Muscle layer of duodenum (tissue), 2 donors: ENCODE data around the gene RPP25L.

Source experiments
- H3K27ac ChIP-seq: one replicate; pipeline ENCODE4 v1.7.0; 2013; ENCODE audit warnings: mild to moderate bottlenecking, low read length
- H3K27me3 ChIP-seq: one replicate; pipeline ENCODE4 v1.7.0; 2013; ENCODE audit warnings: low read depth, mild to moderate bottlenecking, control low read depth, low read length
- H3K36me3 ChIP-seq, 2 donors: one replicate each; pipeline ENCODE4 v1.7.0; 2013; ENCODE audit warnings: low read length in 2 of 2, control low read depth in 1 of 2, mild to moderate bottlenecking in 1 of 2; ENCODE audit not compliant: insufficient read depth in 2 of 2, control insufficient read depth in 1 of 2
- H3K4me1 ChIP-seq, 2 donors: one replicate each; pipeline ENCODE4 v1.7.0; 2013; ENCODE audit warnings: low read length in 2 of 2, mild to moderate bottlenecking in 2 of 2, control low read depth in 1 of 2, moderate library complexity in 1 of 2; ENCODE audit not compliant: insufficient read depth in 2 of 2, control insufficient read depth in 1 of 2
- H3K4me3 ChIP-seq, 2 donors: one replicate each; pipeline ENCODE4 v1.7.0; 2013; ENCODE audit warnings: low read length in 2 of 2, low read depth in 1 of 2, mild to moderate bottlenecking in 1 of 2
- H3K9me3 ChIP-seq, 2 donors: one replicate each; pipeline ENCODE4 v1.7.0; 2013; ENCODE audit warnings: low read length in 2 of 2, control low read depth in 1 of 2, mild to moderate bottlenecking in 1 of 2; ENCODE audit not compliant: control insufficient read depth in 1 of 2
- donor health status: healthy.

RPP25L gene, protein sequence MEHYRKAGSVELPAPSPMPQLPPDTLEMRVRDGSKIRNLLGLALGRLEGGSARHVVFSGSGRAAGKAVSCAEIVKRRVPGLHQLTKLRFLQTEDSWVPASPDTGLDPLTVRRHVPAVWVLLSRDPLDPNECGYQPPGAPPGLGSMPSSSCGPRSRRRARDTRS

DNA sequence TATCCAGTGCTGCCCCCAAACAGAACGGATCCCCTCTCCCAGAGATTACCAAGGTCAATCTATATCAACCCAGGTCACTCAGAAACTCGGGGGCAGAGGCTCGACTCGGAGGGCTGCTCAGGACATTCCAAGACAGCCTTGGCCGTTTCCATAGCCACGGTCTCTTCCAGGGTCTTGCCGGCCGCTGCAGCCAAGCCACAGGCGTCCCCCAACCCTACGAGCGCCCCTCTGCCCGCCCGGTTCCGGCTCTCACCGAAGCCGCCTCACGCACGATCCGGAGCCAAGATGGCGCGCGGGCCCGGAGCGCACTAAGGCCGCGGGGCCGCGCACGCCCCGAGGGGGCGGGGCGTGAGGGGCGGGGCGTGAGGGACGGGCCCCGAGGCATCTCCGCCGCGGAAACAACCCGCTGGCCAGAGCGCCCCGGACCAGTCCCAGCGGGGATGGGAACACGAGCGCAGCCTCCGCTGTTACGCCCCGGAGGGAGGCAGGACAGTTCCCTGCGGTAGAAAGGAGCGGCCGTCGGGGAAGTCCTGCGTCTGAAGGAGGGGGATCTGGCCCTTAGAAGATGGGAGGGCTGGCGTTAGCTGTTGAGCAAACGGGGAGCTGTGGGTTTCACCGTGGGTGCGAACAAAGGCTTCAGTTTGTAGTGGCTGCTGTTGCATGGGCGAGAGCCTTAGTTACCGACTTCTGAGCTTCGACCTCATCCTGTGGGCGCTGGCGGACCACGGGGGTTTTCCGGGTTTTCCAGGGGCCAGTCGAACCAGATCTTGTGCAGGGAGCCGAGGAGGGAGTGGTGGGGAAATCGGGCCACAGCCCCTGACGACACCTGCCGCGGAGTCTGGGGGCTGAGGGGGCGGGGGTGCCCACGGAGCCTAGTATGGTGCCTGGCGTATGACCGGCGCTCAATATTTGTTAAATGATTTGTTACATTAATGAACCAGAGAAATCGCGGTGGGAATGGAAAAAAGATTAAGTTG, at the start of gene RPP25L:
Gene RPP25L (minus strand): TSS at position 287 of the 977 bp plus-strand sequence. CDS start 801 bp downstream, outside the sequence.
- peak within 1 kb of the TSS; percentile 91 for H3K27ac ChIP-seq
- peak within 1 kb of the TSS; percentile 69 to 82 for H3K4me3 ChIP-seq
- no peaks in the 10 kb centered on the region for H3K27me3 ChIP-seq
- H3K4me1 ChIP-seq, result peaks cover 12 to 24% of the 10 kb centered on the region in 2 donors
- H3K9me3 ChIP-seq, result no peaks in the 10 kb centered on the region
- peaks cover 27 to 36% of the 10 kb centered on the region in 2 donors for H3K36me3 ChIP-seq

DNA sequence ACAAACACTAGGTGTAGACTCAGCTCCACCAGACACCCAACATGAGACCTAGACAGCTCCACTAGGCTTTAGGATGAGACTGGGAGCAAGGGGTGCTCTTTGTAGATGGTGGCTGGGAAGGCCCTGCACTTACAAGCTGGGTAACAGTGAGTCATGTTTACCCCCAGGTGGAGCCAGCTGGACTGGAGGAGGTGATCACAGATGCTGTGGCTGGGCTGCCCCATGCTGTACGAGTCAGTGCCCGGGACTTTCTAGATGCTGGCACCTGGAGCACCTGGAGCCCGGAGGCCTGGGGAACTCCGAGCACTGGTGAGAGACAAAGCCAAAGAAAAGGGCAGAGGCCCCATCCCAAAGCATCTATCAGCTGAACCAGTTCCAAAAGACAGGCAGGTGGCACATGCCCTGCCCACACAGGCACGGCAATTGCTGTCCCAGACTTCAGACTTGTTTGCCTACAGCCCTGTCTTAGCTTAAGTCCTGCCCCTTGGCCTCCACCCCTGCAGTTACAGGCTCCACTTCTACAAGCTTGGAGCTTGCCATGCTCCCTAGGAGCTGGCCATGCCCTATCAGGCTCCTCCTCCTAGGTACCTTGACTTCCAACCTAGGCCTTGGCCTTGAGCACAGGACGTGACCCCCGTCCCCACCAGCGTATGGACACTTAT, 47.8 kb upstream of the RPP25L start:
- Histone ChIP-seq H3K4me1 (peaks cover 5 to 13% of the 10 kb centered on the region in 2 donors), H3K9me3 (no peaks in the 10 kb centered on the region), H3K27me3 (no peaks in the 10 kb centered on the region), H3K4me3 (no peak overlapping the region), H3K36me3 (peaks cover 7 to 34% of the 10 kb centered on the region in 2 donors), H3K27ac (no peak overlapping the region)

DNA sequence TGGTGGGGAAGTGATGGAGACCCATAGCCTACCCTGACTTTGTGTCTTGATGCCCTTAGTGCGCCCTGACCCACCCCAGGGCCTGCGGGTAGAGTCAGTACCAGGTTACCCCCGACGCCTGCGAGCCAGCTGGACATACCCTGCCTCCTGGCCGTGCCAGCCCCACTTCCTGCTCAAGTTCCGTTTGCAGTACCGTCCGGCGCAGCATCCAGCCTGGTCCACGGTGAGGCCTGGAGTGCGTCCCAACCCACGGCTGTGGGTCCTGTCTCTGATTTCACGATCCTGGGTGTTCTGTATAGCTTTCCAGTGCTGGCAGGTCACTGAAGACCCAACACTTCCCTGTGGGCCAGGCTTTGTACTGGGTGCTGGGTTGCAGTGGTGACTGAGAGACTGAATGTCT, 46.6 kb upstream of the RPP25L start:
- Histone ChIP-seq H3K27ac (no peak overlapping the region), H3K4me1 (peaks cover 2 to 21% of the 10 kb centered on the region in 2 donors), H3K36me3 (peaks cover 7 to 34% of the 10 kb centered on the region in 2 donors), H3K27me3 (no peaks in the 10 kb centered on the region), H3K4me3 (no peak overlapping the region), H3K9me3 (no peaks in the 10 kb centered on the region)

DNA sequence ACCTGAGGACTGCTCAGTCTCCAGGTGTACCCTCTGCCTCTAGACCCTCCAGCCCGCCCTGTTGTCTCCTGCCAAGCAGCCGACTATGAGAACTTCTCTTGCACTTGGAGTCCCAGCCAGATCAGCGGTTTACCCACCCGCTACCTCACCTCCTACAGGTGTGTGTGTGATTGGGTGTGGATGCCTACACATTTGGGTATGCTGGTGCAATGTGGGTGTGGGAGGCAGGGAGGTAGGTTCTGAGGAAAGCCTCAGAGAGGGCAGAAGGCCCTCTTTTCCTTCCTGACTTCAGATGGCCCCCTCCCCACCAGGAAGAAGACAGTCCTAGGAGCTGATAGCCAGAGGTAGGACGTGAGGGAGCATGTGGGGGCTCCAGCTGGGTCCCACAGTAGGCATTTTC, 45.1 kb upstream of the RPP25L start:
- Histone ChIP-seq H3K4me1 (peaks cover 15 to 35% of the 10 kb centered on the region in 2 donors), H3K27me3 (no peaks in the 10 kb centered on the region), H3K9me3 (no peaks in the 10 kb centered on the region), H3K36me3 (peaks cover 7 to 26% of the 10 kb centered on the region in 2 donors), H3K27ac (no peak overlapping the region), H3K4me3 (no peak overlapping the region)

DNA sequence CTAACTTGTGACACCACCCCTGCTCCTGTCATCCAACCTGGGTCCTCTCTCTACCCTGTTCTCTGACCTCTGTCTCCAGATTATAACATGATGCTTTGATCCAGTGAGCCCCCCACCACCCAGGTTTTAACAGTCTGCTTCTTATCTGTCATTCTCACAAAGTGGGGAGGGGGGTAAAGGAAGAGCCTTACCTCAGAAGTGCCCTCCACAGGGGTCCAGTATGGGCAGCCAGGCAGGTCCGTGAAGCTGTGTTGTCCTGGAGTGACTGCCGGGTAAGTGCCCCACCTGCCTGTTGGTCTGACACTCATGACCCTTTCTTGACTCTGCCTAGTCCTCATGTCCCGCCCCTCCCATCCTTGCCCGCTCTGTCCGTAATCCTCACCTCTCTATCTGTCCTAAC, 43.5 kb upstream of the RPP25L start:
- Histone ChIP-seq H3K4me1 (peaks cover 24 to 49% of the 10 kb centered on the region in 2 donors), H3K36me3 (peaks cover 4 to 11% of the 10 kb centered on the region in 2 donors), H3K9me3 (no peaks in the 10 kb centered on the region), H3K4me3 (no peak overlapping the region), H3K27me3 (no peaks in the 10 kb centered on the region), H3K27ac (no peak overlapping the region)

DNA sequence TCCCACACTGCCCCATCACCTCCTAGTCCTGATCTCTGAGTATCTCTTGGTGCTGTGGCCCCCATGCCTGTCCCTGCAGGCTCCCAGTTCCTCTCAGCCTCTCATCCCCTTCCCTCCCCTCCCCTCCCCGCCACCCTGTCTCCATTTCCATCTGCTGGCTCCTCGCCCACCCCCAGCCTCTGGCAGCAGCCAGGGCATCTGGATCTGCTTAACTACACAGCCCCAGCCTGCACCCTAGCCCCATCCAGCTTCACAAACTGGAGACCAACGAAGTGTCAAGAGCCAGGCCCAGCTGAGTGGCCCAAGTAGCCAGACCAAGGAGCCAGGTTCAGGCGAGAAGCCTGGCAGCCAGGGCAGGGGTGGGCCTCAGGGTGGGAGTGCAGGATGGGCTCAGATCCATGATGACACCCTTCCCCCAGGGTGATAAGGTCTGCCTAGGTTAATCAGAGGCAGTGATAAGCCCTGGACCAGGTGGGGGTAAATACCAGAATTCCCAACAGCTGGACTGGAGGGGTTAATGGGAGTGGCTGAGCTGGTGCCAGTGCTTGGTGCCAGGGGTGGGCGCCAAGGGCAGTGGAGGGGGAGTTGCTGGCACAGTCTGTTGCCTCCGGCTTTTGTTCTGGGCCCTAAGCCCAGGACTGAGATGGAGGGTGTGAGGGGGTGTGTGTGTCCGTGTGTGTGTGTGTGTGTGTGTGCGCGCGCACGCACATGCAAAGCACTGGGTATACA, 42.6 kb upstream of the RPP25L start:
- Histone ChIP-seq H3K27ac (no peak overlapping the region), H3K4me1 (peaks cover 24 to 49% of the 10 kb centered on the region in 2 donors), H3K36me3 (peaks cover 3 to 7% of the 10 kb centered on the region in 2 donors), H3K4me3 (no peak overlapping the region), H3K27me3 (no peaks in the 10 kb centered on the region), H3K9me3 (no peaks in the 10 kb centered on the region)

DNA sequence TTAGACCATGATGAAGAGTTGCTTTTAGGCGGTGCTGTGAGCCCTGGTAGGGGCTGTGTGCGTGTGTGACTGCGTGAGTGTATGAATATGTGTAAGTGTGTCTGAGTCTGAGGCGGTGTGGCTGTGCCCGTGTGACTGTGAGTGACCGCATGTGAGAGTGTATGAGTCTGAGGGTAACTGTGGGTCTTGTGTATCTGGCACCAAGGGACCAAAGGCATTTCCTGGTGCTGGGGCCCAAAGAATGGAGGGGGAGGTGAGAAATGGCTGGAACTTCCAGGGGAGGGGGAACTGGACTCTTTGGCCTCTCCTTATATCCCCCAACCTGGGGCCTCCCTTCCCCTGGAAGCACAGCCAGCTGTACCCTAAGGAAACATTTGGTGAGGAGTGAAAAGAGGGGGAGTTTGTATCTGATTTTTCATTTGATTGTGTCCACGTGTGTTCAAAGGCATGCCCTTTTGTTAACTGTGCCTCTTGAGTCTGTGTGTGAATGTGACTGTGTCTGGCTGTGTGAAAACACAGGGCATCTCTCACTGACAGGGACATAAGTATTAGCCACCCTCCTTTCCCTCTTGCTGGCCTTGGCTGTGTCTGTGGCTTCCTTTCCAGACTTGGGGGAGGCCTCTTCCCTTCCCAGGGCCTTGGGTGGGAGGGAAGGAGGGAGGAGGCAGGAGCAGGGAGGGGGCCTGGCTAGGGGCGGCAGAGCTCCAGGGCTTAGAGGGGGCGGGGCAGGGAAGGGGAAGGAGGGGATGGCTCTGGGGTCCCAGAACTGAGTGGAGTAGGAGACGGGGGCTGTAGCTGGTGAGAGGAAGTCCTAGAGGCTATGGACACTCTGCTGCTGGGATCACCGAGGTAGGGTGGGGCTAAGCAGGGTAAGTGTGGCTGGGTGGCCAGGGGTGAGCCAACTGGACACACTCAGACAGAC, 41.5 kb upstream of the RPP25L start:
- Histone ChIP-seq H3K4me3 (peak overlapping the region; percentile 57 to 65), H3K4me1 (peaks cover 24 to 55% of the 10 kb centered on the region in 2 donors), H3K36me3 (peaks cover 13 to 15% of the 10 kb centered on the region in 2 donors), H3K27ac (peak overlapping the region; percentile 20), H3K27me3 (no peaks in the 10 kb centered on the region), H3K9me3 (no peaks in the 10 kb centered on the region)

DNA sequence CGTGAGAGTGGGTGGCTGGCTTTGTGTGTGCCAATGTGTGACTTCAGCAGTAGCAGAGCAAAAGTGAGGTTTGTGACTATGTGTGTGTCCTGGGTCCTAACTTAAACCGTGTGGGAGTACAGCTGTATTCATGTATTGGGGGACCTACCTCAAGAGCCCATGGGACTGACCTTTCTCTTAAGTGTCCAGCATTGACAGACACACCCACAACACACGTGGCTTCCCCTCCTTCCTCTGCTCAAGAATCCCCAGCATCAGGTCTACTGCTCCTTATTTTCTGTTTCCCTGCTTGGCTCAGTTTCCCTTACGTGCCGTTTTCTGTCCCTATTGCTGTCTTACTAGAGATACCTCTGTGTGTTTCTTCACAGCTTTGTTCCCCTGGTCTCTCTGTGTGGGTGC, 40.7 kb upstream of the RPP25L start:
- Histone ChIP-seq H3K4me1 (peaks cover 24 to 63% of the 10 kb centered on the region in 2 donors), H3K9me3 (no peaks in the 10 kb centered on the region), H3K27ac (peak overlapping the region; percentile 70), H3K36me3 (peaks cover 15% of the 10 kb centered on the region in 2 donors), H3K4me3 (peak overlapping the region; percentile 57 to 65), H3K27me3 (no peaks in the 10 kb centered on the region)

DNA sequence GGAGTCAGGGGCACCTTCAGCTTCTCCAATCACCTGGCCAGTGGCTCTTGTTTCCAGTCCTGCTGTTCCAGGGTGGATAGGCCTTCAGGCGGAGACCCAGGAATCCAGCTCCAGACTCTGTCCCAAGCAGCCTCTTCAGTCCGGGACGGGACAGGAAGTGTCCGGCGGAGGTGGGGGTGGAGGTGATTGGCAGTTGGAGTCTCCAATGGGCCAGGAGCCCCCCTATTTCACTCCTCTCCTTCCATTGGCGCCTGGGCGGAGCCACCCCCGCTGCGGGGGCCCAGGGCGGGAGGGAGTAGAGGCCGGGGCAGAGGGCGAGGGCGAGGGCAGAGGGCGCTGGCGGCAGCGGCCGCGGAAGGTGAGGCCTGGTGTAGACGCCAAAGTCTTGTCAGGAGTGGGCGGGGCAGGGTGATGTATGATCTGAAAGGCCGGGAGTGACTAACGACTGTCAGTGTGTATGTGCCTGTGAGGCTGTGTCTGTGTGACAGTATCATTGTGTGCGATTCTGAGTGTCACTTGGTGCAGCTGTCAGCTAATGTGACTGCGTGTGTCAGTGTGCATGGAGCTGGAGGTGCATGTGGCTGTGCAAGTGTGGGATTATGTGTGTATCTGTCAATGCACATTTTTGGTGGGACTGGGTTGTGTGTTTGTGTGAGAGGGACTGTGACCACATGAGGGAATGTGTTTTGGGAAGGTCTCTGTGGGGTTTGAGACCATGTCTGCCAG, 40.1 kb upstream of the RPP25L start, which contains the start of gene IL11RA:
Gene IL11RA (plus strand): TSS at position 310 of the 726 bp plus-strand sequence. CDS start 3,033 bp downstream, outside the sequence.
- H3K36me3 ChIP-seq, result peaks cover 15% of the 10 kb centered on the region in 2 donors
- no peaks in the 10 kb centered on the region for H3K9me3 ChIP-seq
- H3K27me3 ChIP-seq, result no peaks in the 10 kb centered on the region
- H3K4me1 ChIP-seq, result peaks cover 29 to 68% of the 10 kb centered on the region in 2 donors
- H3K4me3 ChIP-seq, result peak within 1 kb of the TSS; percentile 57 to 65
- H3K27ac ChIP-seq, result peak within 1 kb of the TSS; percentile 70
